Activated CD4-positive, alpha-beta memory T cell treated with anti-CD3 and anti-CD28 coated beads for 36 hours (primary cell): ENCODE results near the gene NDRG3. TPM values are rescaled to one million over a fixed set of nuclear protein-coding genes. Genes with fewer than 3 reads are reported as not detected.
"Not testable (repeated sequence)": the region's sequence is repeated elsewhere in the genome, so short reads cannot be mapped to it uniquely, and the experiment has no call there.

ENCODE experiments used
- CTCF ChIA-PET: fragments of 350-600 bp; sonication (Branson Sonifier 250); formaldehyde crosslinking; loops from one replicate; lab custom pipeline; 2021; ENCODE audit warnings: antibody characterized with exemption, inconsistent platforms; lab: Charles Lee
- POLR2A ChIA-PET: fragments of 350-600 bp; sonication (Branson Sonifier 250); formaldehyde crosslinking; loops from one replicate; lab custom pipeline; 2021; ENCODE audit warnings: antibody characterized with exemption; lab: Charles Lee
- DNase-seq: peaks from one replicate; pipeline ENCODE4 v3.0.0-alpha.2; 2020
- H3K27ac Mint-ChIP-seq: one replicate; pipeline ENCODE4 v1.8.0; 2021; ENCODE audit warnings: mixed read lengths
- H3K27me3 Mint-ChIP-seq: one replicate; pipeline ENCODE4 v1.8.0; 2021; ENCODE audit warnings: mixed read lengths
- H3K36me3 Mint-ChIP-seq: one replicate; pipeline ENCODE4 v1.8.0; 2021; ENCODE audit warnings: mixed read lengths
- H3K4me1 Mint-ChIP-seq: one replicate; pipeline ENCODE4 v1.8.0; 2021; ENCODE audit warnings: low read depth, mixed read lengths
- H3K4me3 Mint-ChIP-seq: one replicate; pipeline ENCODE4 v1.8.0; 2021; ENCODE audit warnings: mild to moderate bottlenecking, mixed read lengths
- H3K9me3 Mint-ChIP-seq: one replicate; pipeline ENCODE4 v1.8.0; 2021; ENCODE audit warnings: mixed read lengths
- intact Hi-C: fragments of 100-400 bp; cut with micrococcal nuclease; formaldehyde crosslinking; loops from one replicate; pipeline ENCODE4 v1.15.1; 2023
- total RNA-seq, 2 experiments: library from RNA; stranded (reverse); gene quantifications; one replicate each; pipeline ENCODE4 v1.2.3, GENCODE V29; 2021

NDRG3 gene
- total RNA-seq, 2 experiments from 2014 or later: 29.9 to 33.1 TPM

GRCh38 chr20:36628076-36628475 lies 117.8 kb downstream of the NDRG3 start:
- H3K9me3 Mint-ChIP-seq: no peaks in the 10 kb centered on the region
- no peaks in the 10 kb centered on the region for H3K27me3 Mint-ChIP-seq
- H3K36me3 Mint-ChIP-seq: peaks cover 55% of the 10 kb centered on the region
- intact Hi-C loops: no loop called here
- peaks cover 40% of the 10 kb centered on the region for H3K4me1 Mint-ChIP-seq
- CTCF ChIA-PET: interaction anchor here (3.0 kb wide), 1 partner anchor 17 kb away, joined by 17 read pairs; the partner anchor contains the start of gene SLA2
- H3K4me3 Mint-ChIP-seq: no peak overlapping the region
- peak; percentile 31 for DNase-seq
- peak overlapping the region; percentile 28 for H3K27ac Mint-ChIP-seq
- POLR2A ChIA-PET: no interaction called here

GRCh38 chr20:36624944-36625324 lies 121.0 kb downstream of the NDRG3 start:
- no peak for DNase-seq
- CTCF ChIA-PET: interaction anchor here (1.3 kb wide), 1 partner anchor 20 kb away, joined by 3 read pairs; no protein-coding TSS in a partner anchor
- H3K27ac Mint-ChIP-seq: peak overlapping the region; percentile 47
- intact Hi-C loops: no loop called here
- H3K4me1 Mint-ChIP-seq: peaks cover 26% of the 10 kb centered on the region
- no peaks in the 10 kb centered on the region for H3K9me3 Mint-ChIP-seq
- no peak overlapping the region for H3K4me3 Mint-ChIP-seq
- H3K27me3 Mint-ChIP-seq: no peaks in the 10 kb centered on the region
- POLR2A ChIA-PET: no interaction called here
- peaks cover 38% of the 10 kb centered on the region for H3K36me3 Mint-ChIP-seq

GRCh38 chr20:36624068-36624943 lies 121.6 kb downstream of the NDRG3 start:
- DNase-seq: no peak
- no peaks in the 10 kb centered on the region for H3K9me3 Mint-ChIP-seq
- CTCF ChIA-PET: interaction anchor here (0.8 to 2.2 kb wide), 5 partner anchors 12 to 105 kb away, joined by 3 to 9 read pairs (median 3); partner anchors contain the start of genes RAB5IF and SLA2
- H3K36me3 Mint-ChIP-seq: peaks cover 34% of the 10 kb centered on the region
- POLR2A ChIA-PET: no interaction called here
- peaks cover 20% of the 10 kb centered on the region for H3K4me1 Mint-ChIP-seq
- peak overlapping the region; percentile 47 for H3K27ac Mint-ChIP-seq
- no peaks in the 10 kb centered on the region for H3K27me3 Mint-ChIP-seq
- no peak overlapping the region for H3K4me3 Mint-ChIP-seq
- intact Hi-C loops: no loop called here

GRCh38 chr20:36623444-36623843 lies 122.4 kb downstream of the NDRG3 start:
- DNase-seq: no peak
- peaks cover 32% of the 10 kb centered on the region for H3K36me3 Mint-ChIP-seq
- ChIA-PET POLR2A (interaction anchor here (1.1 kb wide), 1 partner anchor 17 kb away, joined by 4 read pairs; the partner anchor contains the start of gene RAB5IF), CTCF (interaction anchor here (0.7 to 2.2 kb wide), 6 partner anchors 11 to 106 kb away, joined by 3 to 9 read pairs (median 3); partner anchors contain the start of genes RAB5IF and SLA2)
- H3K9me3 Mint-ChIP-seq: no peaks in the 10 kb centered on the region
- H3K27ac Mint-ChIP-seq: peak overlapping the region; percentile 49
- intact Hi-C loops: no loop called here
- no peak overlapping the region for H3K4me3 Mint-ChIP-seq
- peaks cover 17% of the 10 kb centered on the region for H3K4me1 Mint-ChIP-seq
- no peaks in the 10 kb centered on the region for H3K27me3 Mint-ChIP-seq

GRCh38 chr20:36620917-36621316 lies 125.0 kb downstream of the NDRG3 start:
- CTCF ChIA-PET: no interaction called here
- Mint-ChIP-seq H3K4me3 (no peak overlapping the region), H3K27ac (no peak overlapping the region), H3K27me3 (no peaks in the 10 kb centered on the region), H3K4me1 (peaks cover 13% of the 10 kb centered on the region), H3K9me3 (no peaks in the 10 kb centered on the region), H3K36me3 (peaks cover 17% of the 10 kb centered on the region)
- intact Hi-C loops: no loop called here
- POLR2A ChIA-PET: no interaction called here
- no peak for DNase-seq

- ChIA-PET POLR2A (no interaction called here), CTCF (interaction anchor here (1.2 to 3.6 kb wide), 3 partner anchors 9 to 130 kb away, joined by 3 to 17 read pairs (median 7); partner anchors contain the start of genes NDRG3 and RAB5IF)
- intact Hi-C loops: no loop called here
- peaks cover 12% of the 10 kb centered on the region for H3K4me1 Mint-ChIP-seq
- no peak overlapping the region for H3K4me3 Mint-ChIP-seq
- peaks cover 31% of the 10 kb centered on the region for H3K36me3 Mint-ChIP-seq
- DNase-seq: no peak
- H3K27me3 Mint-ChIP-seq: no peaks in the 10 kb centered on the region
- peak overlapping the region; percentile 52 for H3K27ac Mint-ChIP-seq
- H3K9me3 Mint-ChIP-seq: no peaks in the 10 kb centered on the region
Measured at GRCh38 chr20:36614781-36615557, 130.9 kb downstream of the NDRG3 start.

- Mint-ChIP-seq H3K27me3 (no peaks in the 10 kb centered on the region), H3K27ac (peak overlapping the region; percentile 28), H3K4me3 (no peak overlapping the region), H3K36me3 (peaks cover 36% of the 10 kb centered on the region), H3K4me1 (peaks cover 12% of the 10 kb centered on the region), H3K9me3 (no peaks in the 10 kb centered on the region)
- ChIA-PET CTCF (interaction anchor here (1.2 to 3.6 kb wide), 6 partner anchors 8 to 141 kb away, joined by 3 to 33 read pairs (median 6); partner anchors contain the start of genes NDRG3 and RAB5IF), POLR2A (interaction anchor here (1.0 kb wide), 1 partner anchor 16 kb away, joined by 3 read pairs; no protein-coding TSS in a partner anchor)
- intact Hi-C loops: loop anchor here (2.0 kb wide), 2 partner anchors 31 to 115 kb away; no protein-coding TSS in a partner anchor
- no peak for DNase-seq
Measured at GRCh38 chr20:36613974-36614373, 131.9 kb downstream of the NDRG3 start.

GRCh38 chr20:36611625-36612024 lies 134.3 kb downstream of the NDRG3 start:
- Mint-ChIP-seq H3K4me1 (peaks cover 29% of the 10 kb centered on the region), H3K9me3 (no peaks in the 10 kb centered on the region), H3K27ac (no peak overlapping the region), H3K27me3 (no peaks in the 10 kb centered on the region), H3K36me3 (peaks cover 46% of the 10 kb centered on the region), H3K4me3 (no peak overlapping the region)
- ChIA-PET POLR2A (interaction anchor here (0.8 kb wide), 1 partner anchor 33 kb away, joined by 3 read pairs; no protein-coding TSS in a partner anchor), CTCF (interaction anchor here (1.0 to 3.6 kb wide), 7 partner anchors 12 to 197 kb away, joined by 3 to 33 read pairs (median 9); partner anchors contain the start of gene NDRG3)
- intact Hi-C loops: loop anchor here (2.0 kb wide), 2 partner anchors 33 to 117 kb away; no protein-coding TSS in a partner anchor
- DNase-seq: no peak

GRCh38 chr20:36608388-36608728 lies 137.5 kb downstream of the NDRG3 start:
- ChIA-PET CTCF (interaction anchor here (0.7 to 3.5 kb wide), 2 partner anchors 13 to 200 kb away, joined by 3 to 12 read pairs; no protein-coding TSS in a partner anchor), POLR2A (interaction anchor here (1.1 kb wide), 1 partner anchor 48 kb away, joined by 4 read pairs; no protein-coding TSS in a partner anchor)
- H3K4me3 Mint-ChIP-seq, DNase-seq, H3K9me3 Mint-ChIP-seq, H3K27me3 Mint-ChIP-seq: not testable (repeated sequence)
- Mint-ChIP-seq H3K4me1 (peaks cover 35% of the 10 kb centered on the region), H3K27ac (peak overlapping the region; percentile 97), H3K36me3 (peaks cover 37% of the 10 kb centered on the region)
- intact Hi-C loops: loop anchor here (5.0 kb wide), 2 partner anchors 139 to 164 kb away; partner anchors contain the start of genes DSN1 and NDRG3

GRCh38 chr20:36607586-36608387 lies 138.1 kb downstream of the NDRG3 start:
- intact Hi-C loops: loop anchor here (5.0 kb wide), 2 partner anchors 140 to 165 kb away; partner anchors contain the start of genes DSN1 and NDRG3
- Mint-ChIP-seq H3K36me3 (peaks cover 33% of the 10 kb centered on the region), H3K27ac (peak overlapping the region; percentile 97), H3K9me3 (no peaks in the 10 kb centered on the region), H3K4me1 (peaks cover 30% of the 10 kb centered on the region), H3K27me3 (no peaks in the 10 kb centered on the region), H3K4me3 (peak overlapping the region; percentile 99)
- no peak for DNase-seq
- ChIA-PET POLR2A (interaction anchor here (0.7 to 1.1 kb wide), 2 partner anchors 22 to 48 kb away, joined by 3 to 4 read pairs; no protein-coding TSS in a partner anchor), CTCF (interaction anchor here (0.7 to 1.6 kb wide), 2 partner anchors 12 to 36 kb away, joined by 3 read pairs; no protein-coding TSS in a partner anchor)
